Measurements from ENCODE around the gene KRT86.

GRCh38 chr12:52322069-52322468 lies 47.6 kb downstream of the KRT86 start:
- TF ChIP-seq CTCF (IDR thresholded peaks at IDR 0.05): no peak
- no peak for TF ChIP-seq POLR2A (IDR thresholded peaks at IDR 0.05)
